ENCODE results near the gene NPM1.

DNA sequence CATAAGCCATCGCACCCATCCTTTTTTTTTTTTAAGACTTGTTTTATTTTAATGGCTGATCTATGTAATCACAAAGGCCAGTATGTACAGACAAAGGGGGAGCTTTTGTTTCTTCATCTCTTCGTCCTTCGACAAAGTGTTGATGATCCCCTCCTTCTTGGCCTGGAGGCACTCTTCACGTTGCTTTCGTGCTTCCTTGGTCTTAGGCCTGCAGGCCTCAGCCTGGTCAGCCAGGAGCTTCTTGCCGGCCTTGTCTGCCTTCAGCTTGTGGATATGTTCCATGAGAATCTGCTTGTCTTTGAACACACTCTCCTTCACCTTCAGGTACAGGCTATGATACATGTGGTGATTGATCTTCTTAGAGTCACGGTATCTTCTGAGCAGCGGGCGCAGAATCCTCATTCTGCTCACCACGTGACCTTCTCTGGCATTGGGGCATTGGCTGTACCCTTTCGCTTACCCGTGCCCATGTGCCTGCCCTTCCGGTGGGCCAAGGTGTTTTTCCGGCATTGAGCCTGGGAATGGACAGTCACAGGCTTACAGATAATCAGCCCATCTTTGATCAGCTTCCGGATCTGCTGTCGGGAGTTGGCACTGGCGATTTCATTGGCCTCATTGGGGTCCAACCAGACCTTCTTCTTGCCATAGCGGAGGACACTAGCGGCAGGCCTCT is 42.6 kb upstream of the NPM1 start:
- TF ChIP-seq, protein P1, sequence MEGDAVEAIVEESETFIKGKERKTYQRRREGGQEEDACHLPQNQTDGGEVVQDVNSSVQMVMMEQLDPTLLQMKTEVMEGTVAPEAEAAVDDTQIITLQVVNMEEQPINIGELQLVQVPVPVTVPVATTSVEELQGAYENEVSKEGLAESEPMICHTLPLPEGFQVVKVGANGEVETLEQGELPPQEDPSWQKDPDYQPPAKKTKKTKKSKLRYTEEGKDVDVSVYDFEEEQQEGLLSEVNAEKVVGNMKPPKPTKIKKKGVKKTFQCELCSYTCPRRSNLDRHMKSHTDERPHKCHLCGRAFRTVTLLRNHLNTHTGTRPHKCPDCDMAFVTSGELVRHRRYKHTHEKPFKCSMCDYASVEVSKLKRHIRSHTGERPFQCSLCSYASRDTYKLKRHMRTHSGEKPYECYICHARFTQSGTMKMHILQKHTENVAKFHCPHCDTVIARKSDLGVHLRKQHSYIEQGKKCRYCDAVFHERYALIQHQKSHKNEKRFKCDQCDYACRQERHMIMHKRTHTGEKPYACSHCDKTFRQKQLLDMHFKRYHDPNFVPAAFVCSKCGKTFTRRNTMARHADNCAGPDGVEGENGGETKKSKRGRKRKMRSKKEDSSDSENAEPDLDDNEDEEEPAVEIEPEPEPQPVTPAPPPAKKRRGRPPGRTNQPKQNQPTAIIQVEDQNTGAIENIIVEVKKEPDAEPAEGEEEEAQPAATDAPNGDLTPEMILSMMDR (IDR thresholded peaks at IDR 0.05; ENCODE audit: low read depth, low read length), result no peak
- TF ChIP-seq EZH2phosphoT487 (IDR thresholded peaks at IDR 0.05; ENCODE audit: low read depth), result no peak
